OCI-M1 (cell line): ENCODE results near the gene ZCCHC8.
"Not testable (repeated sequence)": the region's sequence is repeated elsewhere in the genome, so short reads cannot be mapped to it uniquely, and the experiment has no call there.

ENCODE experiments used
- DNase-seq: peaks from one replicate; lab custom pipeline; 2025; lab: John Stamatoyannopoulos, UW

Gene ZCCHC8

GRCh38 chr12:122500685-122501488 is at the start of gene ZCCHC8:
Gene ZCCHC8, minus strand, starts transcription at chr12:122500932. Its CDS starts 92 bp downstream, at chr12:122500840.
- peak; percentile 99 for DNase-seq

GRCh38 chr12:122547330-122547729 is 46.6 kb upstream of the ZCCHC8 start:
- DNase-seq: no peak

DNA sequence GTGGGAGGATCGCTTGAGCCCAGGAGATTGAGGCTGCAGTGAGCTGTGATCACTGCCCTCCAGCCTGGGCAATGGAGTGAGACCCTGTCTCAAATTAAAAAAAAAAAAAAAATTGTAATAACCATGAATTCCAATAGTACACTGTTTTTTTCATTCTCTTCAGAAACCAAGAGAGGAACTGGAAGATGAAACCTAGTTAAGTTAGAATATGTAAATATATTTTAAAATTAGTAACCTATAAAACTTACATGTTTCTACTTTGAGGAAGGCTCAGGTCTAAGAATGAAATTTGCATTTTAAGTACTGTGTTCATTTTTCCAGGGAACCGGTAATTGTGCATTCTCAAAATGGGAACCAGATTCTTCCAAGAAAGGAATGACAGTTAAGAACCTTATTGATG is 45.1 kb upstream of the ZCCHC8 start:
- DNase-seq: no peak

- no peak for DNase-seq
Observed at GRCh38 chr12:122544537-122544936, 43.8 kb upstream of the ZCCHC8 start.

- DNase-seq: no peak
Observed at GRCh38 chr12:122538496-122538895, 37.8 kb upstream of the ZCCHC8 start.

DNA sequence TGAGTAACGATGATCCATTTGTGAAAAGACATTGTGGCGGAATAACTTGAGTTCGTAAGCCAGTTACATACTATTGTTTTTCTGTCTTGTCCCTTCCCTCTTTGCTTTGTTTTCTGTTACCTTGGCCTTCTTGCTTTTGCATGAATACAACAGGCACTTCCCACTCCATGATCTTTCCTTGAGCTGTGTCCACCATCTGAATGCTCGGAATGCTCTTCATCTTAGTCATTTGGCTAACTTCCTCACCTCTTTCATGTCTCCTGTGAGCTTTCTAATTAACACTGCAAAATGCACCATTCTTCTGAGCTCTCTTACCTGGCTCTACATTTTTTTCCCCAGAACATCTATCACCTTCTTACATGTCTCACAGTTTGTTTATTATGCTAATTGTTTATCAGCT is 36.3 kb upstream of the ZCCHC8 start:
- no peak for DNase-seq

- no peak for DNase-seq
Observed at GRCh38 chr12:122533856-122534255, 33.1 kb upstream of the ZCCHC8 start.

- no peak for DNase-seq
Observed at GRCh38 chr12:122528992-122529391, 28.3 kb upstream of the ZCCHC8 start.

DNA sequence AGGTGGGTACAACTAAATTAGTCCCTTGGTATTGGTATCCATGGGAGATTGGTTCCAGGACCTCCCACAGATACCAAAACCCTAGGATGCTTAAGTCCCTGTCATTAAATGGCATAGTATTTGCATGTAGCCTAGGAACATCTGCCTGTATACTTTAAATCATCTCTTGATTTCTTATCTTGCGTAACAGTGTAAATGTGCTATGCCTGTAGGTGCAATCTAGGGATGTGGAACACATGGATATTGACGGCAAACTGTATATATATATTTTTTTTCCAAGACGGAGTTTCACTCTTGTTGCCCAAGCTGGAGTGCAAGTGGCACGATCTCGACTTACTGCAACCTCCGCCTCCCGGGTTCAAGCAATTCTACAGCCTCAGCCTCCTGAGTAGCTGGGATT is 27.9 kb upstream of the ZCCHC8 start:
- DNase-seq: no peak

GRCh38 chr12:122527478-122527944 is 26.8 kb upstream of the ZCCHC8 start:
- peak; percentile 72 for DNase-seq

- DNase-seq: peak; percentile 99
Observed at GRCh38 chr12:122526683-122527477, 26.1 kb upstream of the ZCCHC8 start, which contains the start of the genes KNTC1 and RSRC2. Gene KNTC1, plus strand, starts transcription at chr12:122527249. Its CDS starts 2,815 bp downstream, at chr12:122530064. Gene RSRC2, minus strand, starts transcription at chr12:122526936. Its CDS starts 83 bp downstream, at chr12:122526853.

DNA sequence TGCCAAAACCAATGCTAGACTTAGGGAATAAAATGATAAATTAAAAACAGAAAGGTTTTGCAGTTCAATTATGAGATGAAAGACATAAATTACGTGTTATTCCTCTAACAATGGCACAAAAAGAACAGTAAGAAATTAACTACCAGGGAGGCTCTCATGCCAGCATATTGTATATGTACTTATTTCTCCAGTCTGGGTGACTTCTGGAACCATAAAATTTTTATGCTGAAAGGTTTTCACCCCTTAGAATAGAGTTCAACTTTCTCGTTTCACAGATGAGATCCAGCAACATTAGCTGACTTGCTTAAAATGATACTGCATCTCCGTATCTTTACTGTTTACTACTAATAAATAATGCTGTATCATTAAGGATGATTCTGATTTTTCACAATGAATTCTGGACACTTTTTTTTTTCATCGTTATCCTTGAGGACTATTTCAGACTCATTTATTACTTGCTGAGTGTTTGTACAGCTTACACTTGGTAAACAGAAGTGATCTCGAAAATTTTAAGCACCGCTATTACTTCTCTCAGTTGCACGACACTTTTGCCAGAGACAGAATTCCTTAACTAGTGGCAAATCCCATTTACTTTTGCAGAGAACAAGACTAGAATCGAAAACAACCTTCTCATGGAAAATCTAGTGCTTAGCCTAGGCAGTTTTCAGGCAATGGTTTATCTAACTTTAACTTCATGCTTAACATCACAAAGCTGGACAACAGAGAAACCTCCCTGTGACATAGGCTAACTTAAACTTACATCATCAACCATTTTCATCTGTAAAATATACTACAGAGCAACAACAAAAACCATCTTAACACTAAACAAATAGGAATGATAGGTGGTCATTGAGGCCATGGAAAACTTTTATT is 23.4 kb upstream of the ZCCHC8 start:
- DNase-seq: peak; percentile 14

- no peak for DNase-seq
Observed at GRCh38 chr12:122523280-122523679, 22.5 kb upstream of the ZCCHC8 start.

DNA sequence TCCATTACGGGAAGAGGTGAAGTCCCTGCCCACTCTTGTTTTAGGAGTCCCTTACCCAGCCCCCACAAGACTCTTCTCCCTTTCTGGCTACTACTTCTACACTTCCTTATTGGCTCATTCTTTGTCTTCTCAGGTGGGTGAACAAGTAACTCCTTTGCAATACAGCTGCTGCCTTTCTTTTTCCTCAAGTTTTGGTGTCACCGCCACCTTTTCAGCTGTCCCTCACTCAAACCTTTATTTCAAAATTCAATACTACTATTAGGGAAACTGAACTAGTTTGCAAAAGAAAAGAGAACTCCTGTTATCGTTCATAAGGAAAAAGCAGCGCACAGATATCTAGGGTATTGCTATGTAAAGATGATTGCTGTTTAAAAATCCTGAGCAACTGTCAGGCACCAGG is 19.9 kb upstream of the ZCCHC8 start:
- no peak for DNase-seq

GRCh38 chr12:122519418-122519817 is 18.7 kb upstream of the ZCCHC8 start:
- DNase-seq: no peak

DNA sequence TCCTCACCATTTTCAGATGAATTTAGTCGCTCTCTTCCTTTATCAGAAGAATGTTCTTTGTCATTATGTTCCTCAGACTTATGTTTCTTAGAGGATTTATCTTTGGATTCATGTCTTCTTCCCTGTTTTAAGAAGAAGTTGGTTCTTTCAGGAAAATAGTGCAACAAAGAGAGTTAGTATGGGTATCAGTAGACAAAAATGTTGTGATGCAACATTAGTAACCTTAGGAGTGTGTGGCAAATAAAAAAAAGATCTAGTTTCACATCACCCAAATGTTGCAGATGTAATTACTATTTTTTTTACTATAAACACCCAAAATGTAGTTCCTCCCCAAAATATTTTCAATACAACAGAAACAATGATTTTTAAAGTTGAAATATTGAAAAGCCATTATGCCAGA is 18.2 kb upstream of the ZCCHC8 start:
- no peak for DNase-seq

DNA sequence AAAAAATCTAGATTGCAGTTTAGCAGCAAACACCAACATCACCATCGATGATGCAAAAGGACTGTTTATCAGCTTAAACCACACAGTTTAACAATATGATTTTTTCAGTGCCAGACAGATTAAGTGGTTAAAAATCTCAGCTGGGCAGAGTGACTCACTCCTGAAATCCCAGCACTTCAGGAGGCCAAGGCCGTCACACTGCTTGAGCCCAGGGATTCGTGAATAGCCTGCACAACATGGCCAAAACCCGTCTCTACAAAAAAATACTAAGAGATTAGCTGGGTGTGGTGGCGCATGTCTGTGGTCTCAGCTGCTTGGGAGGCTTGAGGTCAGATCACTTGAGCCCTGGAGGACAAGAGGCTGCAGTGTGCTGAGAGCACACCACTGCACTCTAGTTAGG is 17.1 kb upstream of the ZCCHC8 start:
- peak; percentile 75 for DNase-seq

- no peak for DNase-seq
Observed at GRCh38 chr12:122516544-122517361, 16.0 kb upstream of the ZCCHC8 start.

DNA sequence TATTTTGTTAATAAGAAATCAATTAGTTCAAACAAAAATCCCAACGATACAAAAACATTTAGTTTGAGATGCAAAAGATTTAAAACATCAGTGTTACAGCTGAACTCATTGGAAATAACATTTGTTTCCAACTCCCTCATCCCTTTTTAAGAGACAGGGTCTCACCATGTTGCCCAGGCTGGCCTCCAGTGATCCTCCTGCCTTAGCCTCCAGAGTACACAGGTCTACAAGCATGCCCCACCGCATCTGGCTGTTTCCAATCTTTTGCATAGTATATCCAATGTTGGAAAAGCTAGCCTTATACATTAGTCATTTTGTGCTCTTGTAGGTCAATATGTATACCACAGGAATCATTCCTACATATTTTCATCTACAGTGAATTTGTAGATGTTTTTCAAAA is 14.5 kb upstream of the ZCCHC8 start:
- no peak for DNase-seq

GRCh38 chr12:122513660-122514059 is 12.9 kb upstream of the ZCCHC8 start:
- DNase-seq: no peak

DNA sequence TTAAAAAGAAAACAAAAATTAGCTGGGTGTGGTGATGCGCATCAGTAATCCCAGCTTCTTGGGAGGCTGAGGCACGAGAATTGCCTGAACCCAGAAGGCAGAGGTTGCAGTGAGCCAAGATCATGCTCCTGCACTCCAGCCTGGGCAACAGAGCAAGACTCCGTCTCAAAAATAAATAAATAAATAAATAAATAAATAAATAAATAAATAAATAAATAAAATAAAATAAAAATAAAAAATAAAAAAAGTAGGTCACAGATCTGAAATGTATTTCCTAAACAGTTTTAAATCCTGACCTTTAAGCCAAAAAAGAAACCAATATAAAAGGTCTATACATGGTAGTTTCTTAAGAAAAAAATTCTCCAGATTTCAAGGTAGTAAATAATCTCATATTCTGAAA is 12.3 kb upstream of the ZCCHC8 start:
- DNase-seq: not testable (repeated sequence)
